Stomach (tissue), 9 donors: Measurements from ENCODE around the gene C12orf60. TPM values are rescaled to one million over a fixed set of nuclear protein-coding genes. Genes with fewer than 3 reads are reported as not detected.

Source experiments
- DNase-seq, 2 donors: peaks; one replicate each; pipeline versions ENCODE4 v3.0.0 to v3.0.0-alpha.2; 2013 to 2019
- H3K27ac ChIP-seq, 5 donors: fragments of 200-600 bp in 4 of 5; sonication (generic) in 4 of 5; one replicate each; pipeline ENCODE4 v1.5.1; 2013 to 2019; ENCODE audit warnings: mild to moderate bottlenecking in 1 of 5, moderate library complexity in 1 of 5
- H3K27me3 ChIP-seq, 3 donors: fragments of 200-600 bp; sonication (generic); one replicate each; pipeline ENCODE4 v1.5.1; 2017 to 2019; ENCODE audit warnings: mixed run types in 1 of 3
- H3K36me3 ChIP-seq, 4 donors: fragments of 200-600 bp; sonication (generic); 1 replicate in 3 of 4; 2 replicates in 1 of 4; pipeline ENCODE4 v1.5.1; 2016 to 2019
- H3K4me1 ChIP-seq, 4 donors: fragments of 200-600 bp; sonication (generic); one replicate each; pipeline ENCODE4 v1.5.1; 2016 to 2019
- H3K4me3 ChIP-seq, 4 donors: fragments of 200-600 bp; sonication (generic) in 3 of 4; one replicate each; pipeline ENCODE4 v1.5.1; 2016 to 2019; ENCODE audit warnings: mild to moderate bottlenecking in 1 of 4
- H3K9me3 ChIP-seq, 4 donors: fragments of 200-600 bp; sonication (generic); one replicate each; pipeline ENCODE4 v1.5.1; 2016 to 2019
- EP300 ChIP-seq: sonication (generic); formaldehyde crosslinking; IDR thresholded peaks from one replicate; pipeline ENCODE4 v1.6.1; 2017; ENCODE audit warnings: antibody characterized with exemption
- POLR2A ChIP-seq, 4 donors: fragments of 450-650 bp; IDR thresholded peaks; one replicate each; pipeline ENCODE4 v1.6.1; 2016; ENCODE audit warnings: antibody characterized with exemption in 4 of 4, control low read depth in 2 of 4, mild to moderate bottlenecking in 1 of 4, moderate library complexity in 1 of 4
- POLR2AphosphoS5 ChIP-seq, 3 donors: sonication (generic); formaldehyde crosslinking; IDR thresholded peaks; one replicate each; pipeline ENCODE4 v1.6.1; 2016; ENCODE audit warnings: antibody characterized with exemption in 3 of 3
- WGBS, 5 donors: extraction: QIAGEN DNeasy Blood & Tissue Kit in 3 of 5; methylation state at CpG; one replicate each; pipeline versions ENCODE4 v1.1.5 to v1.1.7; 2013 to 2018; 5-methylcytosine and 5-hydroxymethylcytosine counted together
- intact Hi-C: fragments of 100-400 bp; cut with DNase I; formaldehyde crosslinking; loops from one replicate; pipeline ENCODE4 v1.15.1; 2023; ENCODE audit warnings: low total_unique reads
- polyA plus RNA-seq, 3 donors: library from polyadenylated mRNA; stranded (reverse); fragments of 200-250 nt; gene quantifications; one replicate each; pipeline ENCODE4 v1.2.3, GENCODE V29; 2013
- total RNA-seq, 5 donors: library from RNA; depleted of rRNA; stranded (reverse); fragments of >200 nt; gene quantifications; one replicate each; pipeline versions ENCODE4 v1.1.0 to v1.2.3, GENCODE V29; 2014 to 2016
- TF ChIP-seq, protein P1 (sequence below), 7 experiments: fragments of 450-650 bp in 4 of 7; fragments of 200-600 bp in 3 of 7; sonication (generic) in 3 of 7; IDR thresholded peaks; one replicate each; pipeline ENCODE4 v1.5.1; 2016 to 2019; ENCODE audit warnings: antibody characterized with exemption in 7 of 7, control low read depth in 2 of 7, mild to moderate bottlenecking in 1 of 7
- donor health status: healthy with polysubstance abuse.
- donor health status: Bipolar disorder and iron deficiency.
- donor health status: healthy.

The C12orf60 gene
- total and polyA plus RNA-seq, 8 donors, result 1.0 to 3.1 (median 1.4) TPM; not detected in 2

GRCh38 chr12:14836336-14837210, 33.1 kb downstream of the C12orf60 start:
- Histone ChIP-seq H3K36me3 (no peaks in the 10 kb centered on the region), H3K9me3 (no peaks in the 10 kb centered on the region), H3K27me3 (no peaks in the 10 kb centered on the region), H3K4me1 (peaks cover 0 to 9% (median 7%) of the 10 kb centered on the region in 4 donors), H3K4me3 (no peak overlapping the region), H3K27ac (no peak overlapping the region)
- DNase-seq, result no peak
- TF ChIP-seq EP300 (no peak), POLR2A (IDR thresholded peaks at IDR 0.05) (no peak), POLR2AphosphoS5 (IDR thresholded peaks at IDR 0.05) (no peak)
- TF ChIP-seq, protein P1, sequence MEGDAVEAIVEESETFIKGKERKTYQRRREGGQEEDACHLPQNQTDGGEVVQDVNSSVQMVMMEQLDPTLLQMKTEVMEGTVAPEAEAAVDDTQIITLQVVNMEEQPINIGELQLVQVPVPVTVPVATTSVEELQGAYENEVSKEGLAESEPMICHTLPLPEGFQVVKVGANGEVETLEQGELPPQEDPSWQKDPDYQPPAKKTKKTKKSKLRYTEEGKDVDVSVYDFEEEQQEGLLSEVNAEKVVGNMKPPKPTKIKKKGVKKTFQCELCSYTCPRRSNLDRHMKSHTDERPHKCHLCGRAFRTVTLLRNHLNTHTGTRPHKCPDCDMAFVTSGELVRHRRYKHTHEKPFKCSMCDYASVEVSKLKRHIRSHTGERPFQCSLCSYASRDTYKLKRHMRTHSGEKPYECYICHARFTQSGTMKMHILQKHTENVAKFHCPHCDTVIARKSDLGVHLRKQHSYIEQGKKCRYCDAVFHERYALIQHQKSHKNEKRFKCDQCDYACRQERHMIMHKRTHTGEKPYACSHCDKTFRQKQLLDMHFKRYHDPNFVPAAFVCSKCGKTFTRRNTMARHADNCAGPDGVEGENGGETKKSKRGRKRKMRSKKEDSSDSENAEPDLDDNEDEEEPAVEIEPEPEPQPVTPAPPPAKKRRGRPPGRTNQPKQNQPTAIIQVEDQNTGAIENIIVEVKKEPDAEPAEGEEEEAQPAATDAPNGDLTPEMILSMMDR (IDR thresholded peaks at IDR 0.05), result no peak
- WGBS, 5 donors, result 62 to 76% (median 71%) methylated on average over 7 of the region's 7 CpGs
- intact Hi-C loops, result no loop called here

DNA sequence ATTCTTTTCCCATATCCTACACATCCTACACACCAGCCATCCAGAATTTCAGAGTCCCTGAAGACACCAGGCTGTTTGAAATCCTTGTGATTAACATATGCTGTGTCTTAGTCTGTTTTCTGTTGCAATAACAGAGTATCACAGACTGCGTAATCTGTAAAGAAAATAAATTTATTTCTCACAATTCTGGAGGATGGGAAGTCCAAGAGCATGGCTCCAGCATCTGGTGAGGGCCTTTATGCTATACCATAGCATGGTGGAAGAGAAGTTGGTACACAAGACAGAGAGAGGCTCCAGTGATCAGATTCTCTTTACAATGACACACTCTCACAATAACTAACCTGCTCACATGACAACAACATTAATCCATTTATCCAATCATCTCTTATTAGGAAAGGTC, 35.8 kb downstream of the C12orf60 start:
- TF ChIP-seq EP300 (no peak), POLR2A (IDR thresholded peaks at IDR 0.05) (no peak), POLR2AphosphoS5 (IDR thresholded peaks at IDR 0.05) (no peak)
- TF ChIP-seq, protein P1 (IDR thresholded peaks at IDR 0.05), result no peak
- no peak overlapping the region for H3K4me3 ChIP-seq
- no peak overlapping the region for H3K27ac ChIP-seq
- no peaks in the 10 kb centered on the region for H3K9me3 ChIP-seq
- no peak for DNase-seq
- 92 to 100% (median 95%) methylated on average over 1 of the region's 1 CpG for WGBS, 5 donors
- intact Hi-C loops, result no loop called here
- H3K36me3 ChIP-seq, result no peaks in the 10 kb centered on the region
- H3K27me3 ChIP-seq, result no peaks in the 10 kb centered on the region
- peaks cover 0 to 30% (median 23%) of the 10 kb centered on the region in 4 donors for H3K4me1 ChIP-seq

GRCh38 chr12:14840616-14841015, 37.1 kb downstream of the C12orf60 start:
- Histone ChIP-seq H3K4me1 (peaks cover 2 to 37% (median 24%) of the 10 kb centered on the region in 4 donors), H3K4me3 (no peak overlapping the region), H3K36me3 (no peaks in the 10 kb centered on the region), H3K27me3 (no peaks in the 10 kb centered on the region), H3K27ac (no peak overlapping the region), H3K9me3 (no peaks in the 10 kb centered on the region)
- WGBS, 5 donors, result 61 to 75% (median 68%) methylated on average over 4 of the region's 4 CpGs
- intact Hi-C loops, result no loop called here
- TF ChIP-seq, protein P1 (IDR thresholded peaks at IDR 0.05), result no peak
- peak in 1 of 2 donors; percentile 43 for DNase-seq

GRCh38 chr12:14841761-14842160, 38.3 kb downstream of the C12orf60 start:
- Histone ChIP-seq H3K27ac (peak overlapping the region in 4 of 5 donors; percentile 21 to 57 (median 42)), H3K9me3 (no peaks in the 10 kb centered on the region), H3K36me3 (no peaks in the 10 kb centered on the region), H3K4me3 (no peak overlapping the region), H3K4me1 (peaks cover 10 to 48% (median 34%) of the 10 kb centered on the region in 4 donors), H3K27me3 (no peaks in the 10 kb centered on the region)
- 34 to 50% (median 41%) methylated on average over 3 of the region's 3 CpGs for WGBS, 5 donors
- TF ChIP-seq POLR2A (IDR thresholded peaks at IDR 0.05), result no peak
- TF ChIP-seq EP300, result no peak
- TF ChIP-seq, protein P1 (IDR thresholded peaks at IDR 0.05), result no peak
- peak; percentile 49 to 69 (median 57) for TF ChIP-seq POLR2AphosphoS5 (IDR thresholded peaks at IDR 0.05)
- peak in 1 of 2 donors; percentile 67 for DNase-seq
- intact Hi-C loops, result no loop called here
